Vagina (tissue), 2 donors: ENCODE results near the gene F2R. TPM values are rescaled to one million over a fixed set of nuclear protein-coding genes. Genes with fewer than 3 reads are reported as not detected.

Experiments used
- DNase-seq, 2 donors: peaks; one replicate each; pipeline ENCODE4 v3.0.0-alpha.2; 2017; ENCODE audit errors: extremely low spot score in 2 of 2
- H3K27ac ChIP-seq: fragments of 200-600 bp; sonication (generic); one replicate; pipeline ENCODE4 v1.5.1; 2019
- H3K27me3 ChIP-seq: fragments of 200-600 bp; sonication (generic); one replicate; pipeline ENCODE4 v1.5.1; 2019
- H3K36me3 ChIP-seq, 2 donors: fragments of 200-600 bp; sonication (generic); one replicate each; pipeline ENCODE4 v1.5.1; 2017 to 2019
- H3K4me1 ChIP-seq: fragments of 200-600 bp; sonication (generic); one replicate; pipeline ENCODE4 v1.5.1; 2019
- H3K4me3 ChIP-seq, 2 donors: fragments of 200-600 bp; sonication (generic); 1 replicate in 1 of 2; 2 replicates in 1 of 2; pipeline ENCODE4 v1.5.1; 2016 to 2019
- H3K9me3 ChIP-seq: fragments of 200-600 bp; sonication (generic); one replicate; pipeline ENCODE4 v1.5.1; 2019
- CTCF ChIP-seq, 3 experiments: fragments of 450-650 bp in 2 of 3; fragments of 200-600 bp in 1 of 3; sonication (generic) in 1 of 3; IDR thresholded peaks; one replicate each; pipeline ENCODE4 v1.5.1; 2017 to 2019; ENCODE audit warnings: antibody characterized with exemption in 3 of 3, mild to moderate bottlenecking in 2 of 3, moderate library complexity in 2 of 3
- POLR2A ChIP-seq, 2 donors: fragments of 450-650 bp; IDR thresholded peaks; one replicate each; pipeline ENCODE4 v1.6.1; 2017; ENCODE audit warnings: antibody characterized with exemption in 2 of 2, mild to moderate bottlenecking in 2 of 2, moderate library complexity in 2 of 2
- POLR2AphosphoS5 ChIP-seq, 2 donors: sonication (generic); formaldehyde crosslinking; IDR thresholded peaks; one replicate each; pipeline ENCODE4 v1.9.0; 2017; ENCODE audit warnings: antibody characterized with exemption in 2 of 2, mild to moderate bottlenecking in 2 of 2, low read depth in 1 of 2; ENCODE audit not compliant: insufficient read depth in 1 of 2
- intact Hi-C: fragments of 100-400 bp; cut with DNase I; formaldehyde crosslinking; loops from one replicate; pipeline ENCODE4 v1.15.1; 2023
- total RNA-seq: library from RNA; depleted of rRNA; stranded (reverse); fragments of >200 nt; gene quantifications from one replicate; pipeline ENCODE4 v1.2.3, GENCODE V29; 2016

F2R gene
- total RNA-seq, 1 donor from 2014 or later, result 7.1 TPM

DNA sequence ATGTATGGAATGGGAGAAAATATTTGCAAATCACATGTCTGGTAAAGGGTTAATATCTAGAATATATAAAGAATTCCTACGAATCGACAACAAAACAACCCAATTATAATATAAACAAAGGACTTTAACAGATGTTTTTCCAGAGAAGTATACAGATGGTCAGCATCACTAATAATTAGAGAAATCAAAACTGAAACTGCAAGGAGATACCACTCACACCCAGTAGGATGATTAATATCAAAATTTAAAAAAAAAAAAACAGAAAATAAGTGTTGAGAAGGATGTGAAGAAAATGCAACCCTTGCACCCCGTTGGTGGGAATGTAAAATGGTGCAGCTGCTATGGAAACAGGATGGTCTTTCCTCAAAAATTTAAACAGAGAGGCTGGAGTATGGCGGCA is 34.6 kb upstream of the F2R start:
- DNase-seq, result no peak
- Histone ChIP-seq H3K36me3 (no peaks in the 10 kb centered on the region), H3K27ac (no peak overlapping the region), H3K9me3 (no peaks in the 10 kb centered on the region), H3K4me1 (no peaks in the 10 kb centered on the region), H3K27me3 (no peaks in the 10 kb centered on the region), H3K4me3 (no peak overlapping the region)
- intact Hi-C loops, result no loop called here
- TF ChIP-seq POLR2A (IDR thresholded peaks at IDR 0.05), result no peak
- no peak for TF ChIP-seq POLR2AphosphoS5 (IDR thresholded peaks at IDR 0.05; ENCODE audit: insufficient read depth in 1 of 2, low read depth in 1 of 2)
- no peak for TF ChIP-seq CTCF (IDR thresholded peaks at IDR 0.05)

GRCh38 chr5:76682387-76682786 is 33.5 kb upstream of the F2R start:
- TF ChIP-seq POLR2AphosphoS5 (IDR thresholded peaks at IDR 0.05; ENCODE audit: insufficient read depth in 1 of 2, low read depth in 1 of 2) (no peak), CTCF (IDR thresholded peaks at IDR 0.05) (no peak), POLR2A (IDR thresholded peaks at IDR 0.05) (no peak)
- intact Hi-C loops, result no loop called here
- no peaks in the 10 kb centered on the region for H3K4me1 ChIP-seq
- H3K27ac ChIP-seq, result no peak overlapping the region
- no peak overlapping the region for H3K4me3 ChIP-seq
- H3K9me3 ChIP-seq, result no peaks in the 10 kb centered on the region
- no peaks in the 10 kb centered on the region for H3K36me3 ChIP-seq
- H3K27me3 ChIP-seq, result no peaks in the 10 kb centered on the region
- no peak for DNase-seq

GRCh38 chr5:76683816-76684731 is 31.9 kb upstream of the F2R start:
- DNase-seq, result no peak
- Histone ChIP-seq H3K27me3 (no peaks in the 10 kb centered on the region), H3K27ac (no peak overlapping the region), H3K9me3 (no peaks in the 10 kb centered on the region), H3K4me1 (no peaks in the 10 kb centered on the region), H3K4me3 (no peak overlapping the region), H3K36me3 (no peaks in the 10 kb centered on the region)
- no peak for TF ChIP-seq POLR2AphosphoS5 (IDR thresholded peaks at IDR 0.05; ENCODE audit: insufficient read depth in 1 of 2, low read depth in 1 of 2)
- TF ChIP-seq CTCF (IDR thresholded peaks at IDR 0.05), result no peak
- no peak for TF ChIP-seq POLR2A (IDR thresholded peaks at IDR 0.05)
- intact Hi-C loops, result no loop called here

- intact Hi-C loops, result no loop called here
- TF ChIP-seq CTCF (IDR thresholded peaks at IDR 0.05) (no peak), POLR2A (IDR thresholded peaks at IDR 0.05) (no peak), POLR2AphosphoS5 (IDR thresholded peaks at IDR 0.05; ENCODE audit: insufficient read depth in 1 of 2, low read depth in 1 of 2) (no peak)
- no peaks in the 10 kb centered on the region for H3K27me3 ChIP-seq
- no peak overlapping the region for H3K27ac ChIP-seq
- no peak overlapping the region for H3K4me3 ChIP-seq
- H3K9me3 ChIP-seq, result no peaks in the 10 kb centered on the region
- H3K36me3 ChIP-seq, result no peaks in the 10 kb centered on the region
- DNase-seq, result no peak
- H3K4me1 ChIP-seq, result no peaks in the 10 kb centered on the region
These were observed 31.0 kb upstream of the F2R start for GRCh38 chr5:76684756-76685519.
